GM18907 (cell line): Measurements from ENCODE around the gene ITGB1BP1.
A peak's percentile ranks its signal among the peaks of the same experiment; 100 is the strongest.

Experiments used
- ATAC-seq: cut with Tn5 transposase; IDR thresholded peaks from one replicate; pipeline ENCODE4 v1.9.1; 2021; ENCODE audit warnings: mild to moderate bottlenecking, moderate library complexity; ENCODE audit not compliant: unreplicated experiment

Gene ITGB1BP1

GRCh38 chr2:9428965-9429577 is 5.7 kb upstream of the ITGB1BP1 start:
- no peak for ATAC-seq

- no peak for ATAC-seq
Observed at GRCh38 chr2:9424447-9425164, 1.3 kb upstream of the ITGB1BP1 start.

- ATAC-seq: peak; percentile 6
Observed at GRCh38 chr2:9423922-9424272, 569 bp upstream of the ITGB1BP1 start.

- peak; percentile 43 for ATAC-seq
Observed at GRCh38 chr2:9422321-9423099, 818 bp downstream of the ITGB1BP1 start.

GRCh38 chr2:9420495-9420894 is 2.8 kb downstream of the ITGB1BP1 start:
- no peak for ATAC-seq

- no peak for ATAC-seq
Observed at GRCh38 chr2:9419541-9419940, 3.8 kb downstream of the ITGB1BP1 start.

GRCh38 chr2:9418746-9419145 is 4.6 kb downstream of the ITGB1BP1 start:
- no peak for ATAC-seq

GRCh38 chr2:9417725-9418124 is 5.6 kb downstream of the ITGB1BP1 start:
- ATAC-seq: no peak

GRCh38 chr2:9416962-9417316 is 6.4 kb downstream of the ITGB1BP1 start:
- ATAC-seq: no peak

GRCh38 chr2:9416267-9416961 is 6.9 kb downstream of the ITGB1BP1 start:
- ATAC-seq: no peak

GRCh38 chr2:9415516-9416169 is 7.7 kb downstream of the ITGB1BP1 start:
- no peak for ATAC-seq

- ATAC-seq: no peak
Observed at GRCh38 chr2:9412781-9413180, 10.5 kb downstream of the ITGB1BP1 start.

GRCh38 chr2:9410108-9410507 is 13.2 kb downstream of the ITGB1BP1 start:
- ATAC-seq: no peak

- ATAC-seq: no peak
Observed at GRCh38 chr2:9408641-9409151, 14.6 kb downstream of the ITGB1BP1 start.

- no peak for ATAC-seq
Observed at GRCh38 chr2:9407363-9407811, 15.9 kb downstream of the ITGB1BP1 start.

- no peak for ATAC-seq
Observed at GRCh38 chr2:9406529-9407362, 16.6 kb downstream of the ITGB1BP1 start.

- ATAC-seq: no peak
Observed at GRCh38 chr2:9405636-9406035, 17.7 kb downstream of the ITGB1BP1 start.

GRCh38 chr2:9404451-9404850 is 18.9 kb downstream of the ITGB1BP1 start:
- no peak for ATAC-seq

GRCh38 chr2:9403924-9404323 is 19.4 kb downstream of the ITGB1BP1 start:
- no peak for ATAC-seq
